Ishikawa (cell line): Measurements from ENCODE around the gene CALCOCO1.

ENCODE experiments used
- CREB1 ChIP-seq: IDR thresholded peaks from 2 replicates; pipeline ENCODE4 v1.6.1; 2012; ENCODE audit warnings: low read depth
- EGR1 ChIP-seq: IDR thresholded peaks from 2 replicates; pipeline ENCODE4 v1.6.1; 2012
- TAF1 ChIP-seq: IDR thresholded peaks from 2 replicates; pipeline ENCODE4 v1.6.1; 2012; ENCODE audit warnings: low read depth, mild to moderate bottlenecking
- TEAD4 ChIP-seq: IDR thresholded peaks from 2 replicates; pipeline ENCODE4 v1.6.1; 2012
- USF1 ChIP-seq: IDR thresholded peaks from 2 replicates; pipeline ENCODE4 v1.6.1; 2012
- TF ChIP-seq, protein P1 (sequence below): IDR thresholded peaks from 2 replicates; pipeline ENCODE4 v1.6.1; 2012
- TF ChIP-seq, protein P2 (sequence below): IDR thresholded peaks from 2 replicates; pipeline ENCODE4 v1.6.1; 2012; ENCODE audit warnings: low read depth, mild to moderate bottlenecking

DNA sequence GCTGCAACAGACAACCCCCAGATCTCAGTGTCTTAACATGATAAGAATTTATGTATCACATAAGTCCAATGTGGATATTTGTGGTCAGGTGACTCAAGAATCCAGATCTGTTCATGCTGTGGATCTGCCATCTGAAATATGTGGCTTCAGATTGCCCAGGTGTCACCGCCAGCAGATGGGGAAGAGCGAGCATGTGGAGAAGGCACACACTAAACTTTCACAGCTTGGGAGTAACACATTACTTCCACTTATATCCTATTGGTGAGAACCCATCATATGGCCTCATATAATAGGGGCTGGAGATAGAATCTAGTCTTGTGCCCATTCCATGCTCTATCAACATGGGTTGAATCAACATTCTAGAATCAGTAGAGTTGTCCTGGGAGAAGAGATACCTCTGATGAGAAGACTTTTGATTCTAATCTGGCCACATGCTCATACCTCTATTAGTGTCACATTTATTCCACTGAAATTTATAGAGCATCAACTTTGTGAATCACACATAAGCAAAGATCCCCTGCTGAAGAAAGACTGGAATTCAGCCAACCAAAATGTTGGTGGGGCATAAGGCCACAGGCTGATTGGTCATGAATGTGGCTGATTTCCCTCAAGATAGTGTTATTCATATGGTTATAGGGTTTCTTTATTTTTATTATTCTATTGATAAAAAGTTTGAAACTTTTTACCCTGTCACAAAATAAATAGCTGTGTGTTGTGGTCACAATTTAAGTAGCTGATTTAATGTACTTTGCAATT is 6.0 kb upstream of the CALCOCO1 start:
- TF ChIP-seq, protein P1, sequence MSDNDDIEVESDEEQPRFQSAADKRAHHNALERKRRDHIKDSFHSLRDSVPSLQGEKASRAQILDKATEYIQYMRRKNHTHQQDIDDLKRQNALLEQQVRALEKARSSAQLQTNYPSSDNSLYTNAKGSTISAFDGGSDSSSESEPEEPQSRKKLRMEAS = no peak
- TF ChIP-seq TEAD4 (no peak), TAF1 (no peak), CREB1 (no peak), EGR1 (no peak), USF1 (no peak)
- TF ChIP-seq, protein P2, sequence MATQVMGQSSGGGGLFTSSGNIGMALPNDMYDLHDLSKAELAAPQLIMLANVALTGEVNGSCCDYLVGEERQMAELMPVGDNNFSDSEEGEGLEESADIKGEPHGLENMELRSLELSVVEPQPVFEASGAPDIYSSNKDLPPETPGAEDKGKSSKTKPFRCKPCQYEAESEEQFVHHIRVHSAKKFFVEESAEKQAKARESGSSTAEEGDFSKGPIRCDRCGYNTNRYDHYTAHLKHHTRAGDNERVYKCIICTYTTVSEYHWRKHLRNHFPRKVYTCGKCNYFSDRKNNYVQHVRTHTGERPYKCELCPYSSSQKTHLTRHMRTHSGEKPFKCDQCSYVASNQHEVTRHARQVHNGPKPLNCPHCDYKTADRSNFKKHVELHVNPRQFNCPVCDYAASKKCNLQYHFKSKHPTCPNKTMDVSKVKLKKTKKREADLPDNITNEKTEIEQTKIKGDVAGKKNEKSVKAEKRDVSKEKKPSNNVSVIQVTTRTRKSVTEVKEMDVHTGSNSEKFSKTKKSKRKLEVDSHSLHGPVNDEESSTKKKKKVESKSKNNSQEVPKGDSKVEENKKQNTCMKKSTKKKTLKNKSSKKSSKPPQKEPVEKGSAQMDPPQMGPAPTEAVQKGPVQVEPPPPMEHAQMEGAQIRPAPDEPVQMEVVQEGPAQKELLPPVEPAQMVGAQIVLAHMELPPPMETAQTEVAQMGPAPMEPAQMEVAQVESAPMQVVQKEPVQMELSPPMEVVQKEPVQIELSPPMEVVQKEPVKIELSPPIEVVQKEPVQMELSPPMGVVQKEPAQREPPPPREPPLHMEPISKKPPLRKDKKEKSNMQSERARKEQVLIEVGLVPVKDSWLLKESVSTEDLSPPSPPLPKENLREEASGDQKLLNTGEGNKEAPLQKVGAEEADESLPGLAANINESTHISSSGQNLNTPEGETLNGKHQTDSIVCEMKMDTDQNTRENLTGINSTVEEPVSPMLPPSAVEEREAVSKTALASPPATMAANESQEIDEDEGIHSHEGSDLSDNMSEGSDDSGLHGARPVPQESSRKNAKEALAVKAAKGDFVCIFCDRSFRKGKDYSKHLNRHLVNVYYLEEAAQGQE = no peak
